H1 (cell line): ENCODE measurements around the gene NAPG. TPM values are rescaled to one million over a fixed set of nuclear protein-coding genes. Genes with fewer than 3 reads are reported as not detected.
A peak's percentile ranks its signal among the peaks of the same experiment; 100 is the strongest.

Experiments used
- CTCF ChIA-PET: fragments of 300-600 bp; sonication (Branson Sonifier 250); formaldehyde crosslinking; loops from one replicate; lab custom pipeline; 2021; ENCODE audit not compliant: partially characterized antibody; lab: Charles Lee
- POLR2A ChIA-PET: fragments of 300-600 bp; sonication (Branson Sonifier 250); formaldehyde crosslinking; loops from one replicate; lab custom pipeline; 2021; ENCODE audit warnings: inconsistent platforms; ENCODE audit not compliant: partially characterized antibody; lab: Charles Lee
- DNase-seq, 2 experiments: peaks; one replicate each; pipeline versions ENCODE4 v3.0.0 to v3.0.0-alpha.2; 2010 to 2022; ENCODE audit warnings: low spot score in 2 of 2, low read depth in 1 of 2, mixed read lengths in 1 of 2
- FAIRE-seq: peaks from 2 replicates; lab custom pipeline; 2011; peaks lifted over from hg19 to GRCh38; lab: Jason Lieb, UNC
- H2AFZ ChIP-seq: 2 replicates; pipeline ENCODE4 v1.8.1; 2012; ENCODE audit warnings: low read length, inconsistent platforms
- H2AK5ac ChIP-seq: 2 replicates; pipeline ENCODE4 v1.6.1; 2013; ENCODE audit warnings: low read depth, low read length
- H2BK120ac ChIP-seq: replicated peaks from 2 replicates; pipeline ENCODE3; 2013; ENCODE audit warnings: low read depth, low read length, inconsistent platforms
- H2BK12ac ChIP-seq: 2 replicates; pipeline ENCODE4 v1.6.1; 2013; ENCODE audit warnings: low read depth, low read length
- H2BK15ac ChIP-seq: 2 replicates; pipeline ENCODE4 v1.6.1; 2013; ENCODE audit warnings: low read length
- H2BK20ac ChIP-seq: 2 replicates; pipeline ENCODE4 v1.6.1; 2013; ENCODE audit warnings: low read length
- H2BK5ac ChIP-seq: 2 replicates; pipeline ENCODE4 v1.6.1; 2013; ENCODE audit warnings: low read depth, low read length
- H3K14ac ChIP-seq: 2 replicates; pipeline ENCODE4 v1.6.1; 2013; ENCODE audit warnings: inconsistent platforms; ENCODE audit not compliant: insufficient read length
- H3K18ac ChIP-seq: 2 replicates; pipeline ENCODE4 v1.6.1; 2013; ENCODE audit warnings: low read length; ENCODE audit errors: extremely low read depth
- H3K23ac ChIP-seq: 2 replicates; pipeline ENCODE4 v1.6.1; 2013; ENCODE audit warnings: inconsistent platforms; ENCODE audit not compliant: insufficient read length
- H3K23me2 ChIP-seq: 2 replicates; pipeline ENCODE4 v1.6.1; 2013; ENCODE audit warnings: low read depth, low read length
- H3K27ac ChIP-seq: 2 replicates; pipeline ENCODE4 v1.6.1; 2011; ENCODE audit warnings: low read depth, low read length, inconsistent platforms
- H3K27me3 ChIP-seq, 4 experiments: replicated peaks in 1 of 4; 1 replicate in 1 of 4; 2 replicates in 3 of 4; pipeline versions ENCODE4 v1.6.1 to v1.8.1; 2011 to 2013; ENCODE audit warnings: low read length in 3 of 4, mild to moderate bottlenecking in 3 of 4, inconsistent platforms in 2 of 4, mixed read lengths in 2 of 4, moderate library complexity in 1 of 4; ENCODE audit not compliant: control insufficient read depth in 3 of 4, insufficient read depth in 3 of 4; ENCODE audit errors: extremely low read depth in 1 of 4
- H3K36me3 ChIP-seq, 4 experiments: 2 replicates each; pipeline versions ENCODE4 v1.6.1 to v1.8.1; 2011 to 2013; ENCODE audit warnings: mild to moderate bottlenecking in 4 of 4, low read length in 3 of 4, moderate library complexity in 2 of 4, control low read depth in 1 of 4, inconsistent platforms in 1 of 4; ENCODE audit not compliant: insufficient read depth in 4 of 4, control insufficient read depth in 2 of 4
- H3K4ac ChIP-seq: replicated peaks from 2 replicates; pipeline ENCODE3; 2013; ENCODE audit warnings: low read length, low read depth, mixed read lengths, inconsistent platforms; ENCODE audit not compliant: insufficient read length
- H3K4me1 ChIP-seq, 4 experiments: replicated peaks in 1 of 4; 1 replicate in 1 of 4; 2 replicates in 3 of 4; pipeline versions ENCODE4 v1.6.1 to v1.8.1; 2011 to 2013; ENCODE audit warnings: low read length in 3 of 4, inconsistent platforms in 2 of 4, mixed read lengths in 1 of 4; ENCODE audit not compliant: insufficient read depth in 4 of 4, control insufficient read depth in 3 of 4
- H3K4me2 ChIP-seq, 2 experiments: 2 replicates each; pipeline versions ENCODE4 v1.6.1 to v1.8.1; 2011 to 2013; ENCODE audit warnings: low read depth in 2 of 2, low read length in 2 of 2, control low read depth in 1 of 2, inconsistent platforms in 1 of 2, mild to moderate bottlenecking in 1 of 2; ENCODE audit not compliant: insufficient read depth in 1 of 2
- H3K4me3 ChIP-seq, 4 experiments: fragments of 200-600, 300-600 bp in 1 of 4; sonication (generic), shearing (Covaris generic), sonication (Bioruptor Twin) in 1 of 4; 2 replicates each; pipeline versions ENCODE4 v1.5.1 to v1.8.1; 2011 to 2016; ENCODE audit warnings: low read length in 4 of 4, low read depth in 3 of 4, control low read depth in 2 of 4, inconsistent platforms in 2 of 4, mild to moderate bottlenecking in 2 of 4, mixed read lengths in 1 of 4, moderate library complexity in 1 of 4; ENCODE audit not compliant: insufficient read depth in 2 of 4; ENCODE audit errors: extremely low read depth in 1 of 4
- H3K56ac ChIP-seq: replicated peaks from 2 replicates; pipeline ENCODE3; 2013; ENCODE audit warnings: low read depth, mild to moderate bottlenecking, mixed read lengths, low read length, inconsistent platforms; ENCODE audit not compliant: insufficient read length
- H3K79me1 ChIP-seq: 2 replicates; pipeline ENCODE4 v1.6.1; 2013; ENCODE audit warnings: low read depth, low read length, control low read depth
- H3K79me2 ChIP-seq, 2 experiments: 2 replicates each; pipeline versions ENCODE4 v1.6.1 to v1.8.1; 2012 to 2013; ENCODE audit warnings: low read length in 2 of 2, mild to moderate bottlenecking in 2 of 2, inconsistent platforms in 1 of 2; ENCODE audit not compliant: insufficient read depth in 2 of 2, control insufficient read depth in 1 of 2
- H3K9ac ChIP-seq, 4 experiments: replicated peaks in 1 of 4; 1 replicate in 1 of 4; 2 replicates in 3 of 4; pipeline versions ENCODE4 v1.6.1 to v1.8.1; 2011 to 2013; ENCODE audit warnings: low read depth in 3 of 4, low read length in 3 of 4, control low read depth in 2 of 4, mild to moderate bottlenecking in 2 of 4, moderate library complexity in 2 of 4, inconsistent platforms in 1 of 4; ENCODE audit errors: extremely low read depth in 1 of 4
- H3K9me3 ChIP-seq, 2 experiments: 2 replicates each; pipeline versions ENCODE4 v1.6.1 to v1.8.1; 2012 to 2013; ENCODE audit warnings: mild to moderate bottlenecking in 2 of 2, moderate library complexity in 2 of 2, control low read depth in 1 of 2, inconsistent platforms in 1 of 2, low read depth in 1 of 2, low read length in 1 of 2, mixed read lengths in 1 of 2; ENCODE audit not compliant: insufficient read depth in 2 of 2
- H4K20me1 ChIP-seq, 2 experiments: replicated peaks in 1 of 2; 2 replicates each; pipeline versions ENCODE3 to v1.8.1; 2011 to 2013; ENCODE audit warnings: inconsistent platforms in 2 of 2, low read length in 2 of 2, mild to moderate bottlenecking in 1 of 2; ENCODE audit not compliant: insufficient read depth in 2 of 2, control insufficient read depth in 1 of 2
- H4K5ac ChIP-seq: 2 replicates; pipeline ENCODE4 v1.6.1; 2013; ENCODE audit warnings: low read length, low read depth, mixed read lengths, inconsistent platforms; ENCODE audit not compliant: insufficient read length
- H4K8ac ChIP-seq: 2 replicates; pipeline ENCODE4 v1.8.0; 2013; ENCODE audit warnings: mild to moderate bottlenecking, moderate library complexity, low read length, inconsistent platforms; ENCODE audit not compliant: insufficient read depth; ENCODE audit errors: extremely low read depth
- H4K91ac ChIP-seq: replicated peaks from 2 replicates; pipeline ENCODE3; 2013; ENCODE audit warnings: low read length, mixed read lengths, inconsistent platforms; ENCODE audit not compliant: insufficient read length
- CREB1 ChIP-seq: IDR thresholded peaks from 2 replicates; pipeline ENCODE4 v1.6.1; 2012; ENCODE audit warnings: inconsistent platforms
- EZH2 ChIP-seq: fragments of 200-600 bp; sonication (generic); IDR thresholded peaks from 2 replicates; pipeline ENCODE4 v1.7.1; 2012; ENCODE audit warnings: low read depth, mild to moderate bottlenecking, moderate library complexity, low read length, inconsistent platforms; ENCODE audit not compliant: severe bottlenecking
- NANOG ChIP-seq: IDR thresholded peaks from 2 replicates; pipeline ENCODE4 v1.6.1; 2011; ENCODE audit warnings: low read length, low read depth, mild to moderate bottlenecking, inconsistent platforms; ENCODE audit not compliant: insufficient read depth, poor library complexity, severe bottlenecking
- RAD21 ChIP-seq, 2 experiments: IDR thresholded peaks in 1 of 2; conservative IDR thresholded peaks in 1 of 2; 2 replicates each; pipeline ENCODE4 v1.6.1; 2011; ENCODE audit warnings: low read depth in 2 of 2, low read length in 2 of 2, improper control_type of control experiment in 1 of 2, inconsistent platforms in 1 of 2, mild to moderate bottlenecking in 1 of 2, moderate library complexity in 1 of 2
- TBP ChIP-seq: IDR thresholded peaks from 2 replicates; pipeline ENCODE4 v1.6.1; 2011; ENCODE audit warnings: low read depth, low read length, improper control_type of control experiment
- WGBS, 2 experiments: shearing (Covaris generic) in 1 of 2; methylation state at CpG; one replicate each; pipeline versions ENCODE4 v1.1.6 to v1.1.7; 2013 to 2015; ENCODE audit warnings: low lambda C conversion rate in 2 of 2, mixed read lengths in 2 of 2, inconsistent platforms in 1 of 2, low coverage in 1 of 2, missing lambda C conversion rate in 1 of 2; ENCODE audit not compliant: insufficient replicate concordance in 2 of 2, insufficient coverage in 1 of 2, insufficient read length in 1 of 2; ENCODE audit errors: extremely low coverage in 1 of 2, missing lambda C conversion rate in 1 of 2; 5-methylcytosine and 5-hydroxymethylcytosine counted together
- polyA plus RNA-seq, 7 experiments: library from polyadenylated mRNA; depleted of rRNA in 3 of 7; stranded (reverse) in 5 of 7; unstranded in 2 of 7; fragments of >200 nt in 5 of 7; fragments of 200-250 nt in 2 of 7; gene quantifications; 1 replicate in 5 of 7; 2 replicates in 1 of 7; 4 replicates in 1 of 7; pipeline versions ENCODE4 v1.2.1 to v1.2.3, GENCODE V29; 2011 to 2013; ENCODE audit warnings: missing spikeins in 2 of 7, mixed read lengths in 2 of 7
- total RNA-seq: library from RNA; stranded (reverse); fragmentation: NEBNext Ultra II Directional; extraction: Animal tissue kit (Norgen Biotek cat#: 25700); gene quantifications from 2 replicates; pipeline ENCODE4 v1.2.1, GENCODE V29; 2021
- TF ChIP-seq, protein P1 (sequence below), 3 experiments: IDR thresholded peaks; 1 replicate in 2 of 3; 2 replicates in 1 of 3; pipeline versions ENCODE4 v1.5.1 to v1.6.1; 2011; ENCODE audit warnings: low read length in 3 of 3, mild to moderate bottlenecking in 3 of 3, inconsistent platforms in 2 of 3, low read depth in 1 of 3, moderate library complexity in 1 of 3; ENCODE audit not compliant: insufficient read depth in 1 of 3; ENCODE audit errors: control extremely low read depth in 1 of 3

The NAPG gene
- total and polyA plus RNA-seq, 2 of the 8 experiments (the other 6 are each of a cell fraction or from before 2014, with no cell fraction given) = 8.0 to 23.5 TPM

- no peak overlapping the region for H3K27ac ChIP-seq
- H2AFZ ChIP-seq = no peak overlapping the region
- no peaks in the 10 kb centered on the region for H3K79me1 ChIP-seq
- FAIRE-seq (peak; percentile 74), DNase-seq (peak in 1 of 2 experiments; percentile 57)
- H3K23ac ChIP-seq = no peak overlapping the region
- H3K23me2 ChIP-seq = no peaks in the 10 kb centered on the region
- CTCF ChIA-PET = interaction anchor here (0.5 to 5.5 kb wide), 21 partner anchors 8 to 457 kb away, joined by 3 to 23 read pairs (median 4); no protein-coding TSS in a partner anchor
- H2BK120ac ChIP-seq = no peak overlapping the region
- no peaks in the 10 kb centered on the region for H3K79me2 ChIP-seq
- no peak overlapping the region for H4K91ac ChIP-seq
- H2BK12ac ChIP-seq = no peak overlapping the region
- no peaks in the 10 kb centered on the region for H3K36me3 ChIP-seq
- H2BK15ac ChIP-seq = no peak overlapping the region
- 66% methylated on average over 14 of the region's 14 CpGs; no CpG with 5 or more reads in 1 of the 2 experiments for WGBS, 2 experiments
- no peak overlapping the region for H3K18ac ChIP-seq
- H3K4me1 ChIP-seq = no peaks in the 10 kb centered on the region; a peak in 1 of 7 replicates
- no peak overlapping the region for H3K4me2 ChIP-seq
- H2BK5ac ChIP-seq = no peak overlapping the region
- H3K4me3 ChIP-seq = no peak overlapping the region
- H2BK20ac ChIP-seq = no peak overlapping the region
- H3K9ac ChIP-seq = no peak overlapping the region
- no peaks in the 10 kb centered on the region for H3K27me3 ChIP-seq
- peak; percentile 56 to 68; a peak in 3 of 4 replicates for TF ChIP-seq RAD21 (IDR thresholded peaks at IDR 0.05 in 1 of 2, conservative IDR thresholded peaks at IDR 0.05 in 1 of 2; ENCODE audit: low read depth in 2 of 2, low read length in 2 of 2)
- no peak for TF ChIP-seq NANOG
- TF ChIP-seq EZH2 = no peak
- peak; percentile 44; the same call in 1 of the 2 replicates for TF ChIP-seq CREB1
- TF ChIP-seq, protein P1, sequence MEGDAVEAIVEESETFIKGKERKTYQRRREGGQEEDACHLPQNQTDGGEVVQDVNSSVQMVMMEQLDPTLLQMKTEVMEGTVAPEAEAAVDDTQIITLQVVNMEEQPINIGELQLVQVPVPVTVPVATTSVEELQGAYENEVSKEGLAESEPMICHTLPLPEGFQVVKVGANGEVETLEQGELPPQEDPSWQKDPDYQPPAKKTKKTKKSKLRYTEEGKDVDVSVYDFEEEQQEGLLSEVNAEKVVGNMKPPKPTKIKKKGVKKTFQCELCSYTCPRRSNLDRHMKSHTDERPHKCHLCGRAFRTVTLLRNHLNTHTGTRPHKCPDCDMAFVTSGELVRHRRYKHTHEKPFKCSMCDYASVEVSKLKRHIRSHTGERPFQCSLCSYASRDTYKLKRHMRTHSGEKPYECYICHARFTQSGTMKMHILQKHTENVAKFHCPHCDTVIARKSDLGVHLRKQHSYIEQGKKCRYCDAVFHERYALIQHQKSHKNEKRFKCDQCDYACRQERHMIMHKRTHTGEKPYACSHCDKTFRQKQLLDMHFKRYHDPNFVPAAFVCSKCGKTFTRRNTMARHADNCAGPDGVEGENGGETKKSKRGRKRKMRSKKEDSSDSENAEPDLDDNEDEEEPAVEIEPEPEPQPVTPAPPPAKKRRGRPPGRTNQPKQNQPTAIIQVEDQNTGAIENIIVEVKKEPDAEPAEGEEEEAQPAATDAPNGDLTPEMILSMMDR (IDR thresholded peaks at IDR 0.05; ENCODE audit: control extremely low read depth in 1 of 3, insufficient read depth in 1 of 3, low read depth in 1 of 3, low read length in 3 of 3) = peak; percentile 72 to 81 (median 74)
- TF ChIP-seq TBP = peak; percentile 32; the same call in 1 of the 2 replicates
- TF ChIP-seq, all 59 proteins: peak for 4
- no peak overlapping the region for H4K8ac ChIP-seq
- no peaks in the 10 kb centered on the region for H3K9me3 ChIP-seq
- POLR2A ChIA-PET = no interaction called here
- no peak overlapping the region for H3K56ac ChIP-seq
- H3K14ac ChIP-seq = no peak overlapping the region
- H2AK5ac ChIP-seq = no peak overlapping the region
- no peaks in the 10 kb centered on the region for H4K20me1 ChIP-seq
- no peak overlapping the region for H4K5ac ChIP-seq
- no peak overlapping the region for H3K4ac ChIP-seq
Measured at GRCh38 chr18:10490401-10491165, 35.2 kb upstream of the NAPG start.
